PC-3 (cell line): ENCODE measurements around the gene C9orf50. TPM values are rescaled to one million over a fixed set of nuclear protein-coding genes. Genes with fewer than 3 reads are reported as not detected.

Experiments
- ATAC-seq: fragments of 200-7000 bp; cut with Tn5 transposase; 2 replicates; pipeline ENCODE4 v1.9.1; 2020; ENCODE audit warnings: mild to moderate bottlenecking, moderate library complexity
- BruUV-seq: library from RNA; stranded (reverse); fragments of 400-500 nt; replicated peaks from 2 replicates; lab custom pipeline; 2021; lab: Mats Ljungman, UMichigan
- CTCF ChIA-PET: fragments of 300-600 bp; sonication (Branson Sonifier 250); formaldehyde crosslinking; loops from one replicate; lab custom pipeline; 2022; ENCODE audit warnings: antibody characterized with exemption; lab: Charles Lee
- POLR2A ChIA-PET: fragments of 300-600 bp; sonication (Branson Sonifier 250); formaldehyde crosslinking; loops from one replicate; lab custom pipeline; 2022; ENCODE audit warnings: antibody characterized with exemption; ENCODE audit not compliant: unreplicated experiment; lab: Charles Lee
- DNase-seq: peaks from one replicate; pipeline ENCODE4 v3.0.0-alpha.2; 2015
- H2AFZ ChIP-seq: fragments of 300-600 bp; sonication (generic); 2 replicates; pipeline ENCODE4 v1.6.0; 2016; ENCODE audit warnings: antibody characterized with exemption, low read length
- H3F3A ChIP-seq: fragments of 300-600 bp; sonication (generic); one replicate; pipeline ENCODE4 v1.6.0; 2017; ENCODE audit warnings: antibody characterized with exemption, low read length, control low read depth, mild to moderate bottlenecking; ENCODE audit not compliant: unreplicated experiment
- H3K27ac ChIP-seq: fragments of 300-600 bp; sonication (generic); 2 replicates; pipeline ENCODE4 v1.5.1; 2016; ENCODE audit warnings: mild to moderate bottlenecking, low read length
- H3K27me3 ChIP-seq: fragments of 300-600 bp; sonication (generic); 2 replicates; pipeline ENCODE4 v1.6.1; 2016; ENCODE audit warnings: low read length, mixed read lengths
- H3K36me3 ChIP-seq: fragments of 300-600 bp; sonication (generic); 2 replicates; pipeline ENCODE4 v1.6.1; 2016; ENCODE audit warnings: low read depth, mixed run types, low read length, mixed read lengths
- H3K4me1 ChIP-seq: fragments of 300-600 bp; sonication (generic); 2 replicates; pipeline ENCODE4 v1.5.1; 2016; ENCODE audit warnings: low read length; ENCODE audit not compliant: insufficient read depth
- H3K4me2 ChIP-seq: fragments of 300-600 bp; sonication (generic); 2 replicates; pipeline ENCODE4 v1.6.0; 2016; ENCODE audit warnings: low read length
- H3K4me3 ChIP-seq: fragments of 300-600 bp; sonication (generic); 2 replicates; pipeline ENCODE4 v1.5.1; 2016; ENCODE audit warnings: mild to moderate bottlenecking, low read length, mixed read lengths
- H3K79me2 ChIP-seq: fragments of 300-600 bp; sonication (generic); 2 replicates; pipeline ENCODE4 v1.6.1; 2017; ENCODE audit warnings: low read length, mixed read lengths
- H3K9ac ChIP-seq: fragments of 300-600 bp; sonication (generic); 2 replicates; pipeline ENCODE4 v1.6.0; 2016; ENCODE audit warnings: mild to moderate bottlenecking, low read length
- H3K9me2 ChIP-seq: fragments of 300-600 bp; sonication (generic); replicated peaks from 2 replicates; pipeline ENCODE4 v1.6.1; 2016; ENCODE audit warnings: mixed run types, low read length, mixed read lengths
- H3K9me3 ChIP-seq: fragments of 300-600 bp; sonication (generic); 2 replicates; pipeline ENCODE4 v1.6.1; 2016; ENCODE audit warnings: low read length, mixed read lengths
- H4K20me1 ChIP-seq: fragments of 300-600 bp; sonication (generic); 2 replicates; pipeline ENCODE4 v1.6.1; 2016; ENCODE audit warnings: low read length, mixed read lengths
- EZH2 ChIP-seq: fragments of 300-600 bp; sonication (generic); IDR thresholded peaks from one replicate; pipeline ENCODE4 v1.6.1; 2017; ENCODE audit warnings: antibody characterized with exemption, mild to moderate bottlenecking, low read length; ENCODE audit not compliant: unreplicated experiment
- EZH2phosphoT487 ChIP-seq: fragments of 300-600 bp; sonication (generic); IDR thresholded peaks from 2 replicates; pipeline ENCODE4 v1.6.1; 2018; ENCODE audit warnings: mild to moderate bottlenecking, antibody characterized with exemption, low read length, borderline replicate concordance
- intact Hi-C: fragments of 100-400 bp; cut with micrococcal nuclease; formaldehyde crosslinking; loops from 2 replicates; pipeline ENCODE4 v1.9.0; 2023
- total RNA-seq: library from RNA; depleted of rRNA; stranded (reverse); fragments of >200 nt; gene quantifications from 2 replicates; pipeline ENCODE4 v1.2.3, GENCODE V29; 2014
- TF ChIP-seq, protein P1 (sequence below): fragments of 300-600 bp; sonication (generic); conservative IDR thresholded peaks from 2 replicates; pipeline ENCODE4 v1.5.1; 2017; ENCODE audit warnings: antibody characterized with exemption, low read depth, mild to moderate bottlenecking, low read length

The C9orf50 gene
- total RNA-seq, 1 experiment from 2014 or later: not detected

- no peak overlapping the region for H2AFZ ChIP-seq
- no peaks in the 10 kb centered on the region for H3K36me3 ChIP-seq
- intact Hi-C loops: no loop called here
- ATAC-seq (no peak), DNase-seq (no peak)
- H3K27me3 ChIP-seq: no peaks in the 10 kb centered on the region
- BruUV-seq: no TSS peak
- H3K9me3 ChIP-seq: no peaks in the 10 kb centered on the region
- ChIA-PET POLR2A (interaction anchor here (0.6 kb wide), 1 partner anchor 9 kb away, joined by 4 read pairs; no protein-coding TSS in a partner anchor), CTCF (no interaction called here)
- no peak overlapping the region for H3K9ac ChIP-seq
- H3F3A ChIP-seq: no peaks in the 10 kb centered on the region
- H3K27ac ChIP-seq: no peak overlapping the region
- no peaks in the 10 kb centered on the region for H3K79me2 ChIP-seq
- TF ChIP-seq, protein P1, sequence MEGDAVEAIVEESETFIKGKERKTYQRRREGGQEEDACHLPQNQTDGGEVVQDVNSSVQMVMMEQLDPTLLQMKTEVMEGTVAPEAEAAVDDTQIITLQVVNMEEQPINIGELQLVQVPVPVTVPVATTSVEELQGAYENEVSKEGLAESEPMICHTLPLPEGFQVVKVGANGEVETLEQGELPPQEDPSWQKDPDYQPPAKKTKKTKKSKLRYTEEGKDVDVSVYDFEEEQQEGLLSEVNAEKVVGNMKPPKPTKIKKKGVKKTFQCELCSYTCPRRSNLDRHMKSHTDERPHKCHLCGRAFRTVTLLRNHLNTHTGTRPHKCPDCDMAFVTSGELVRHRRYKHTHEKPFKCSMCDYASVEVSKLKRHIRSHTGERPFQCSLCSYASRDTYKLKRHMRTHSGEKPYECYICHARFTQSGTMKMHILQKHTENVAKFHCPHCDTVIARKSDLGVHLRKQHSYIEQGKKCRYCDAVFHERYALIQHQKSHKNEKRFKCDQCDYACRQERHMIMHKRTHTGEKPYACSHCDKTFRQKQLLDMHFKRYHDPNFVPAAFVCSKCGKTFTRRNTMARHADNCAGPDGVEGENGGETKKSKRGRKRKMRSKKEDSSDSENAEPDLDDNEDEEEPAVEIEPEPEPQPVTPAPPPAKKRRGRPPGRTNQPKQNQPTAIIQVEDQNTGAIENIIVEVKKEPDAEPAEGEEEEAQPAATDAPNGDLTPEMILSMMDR: no peak
- TF ChIP-seq EZH2phosphoT487: no peak
- no peak for TF ChIP-seq EZH2
- no peaks in the 10 kb centered on the region for H3K9me2 ChIP-seq
- H3K4me2 ChIP-seq: no peak overlapping the region
- no peaks in the 10 kb centered on the region for H4K20me1 ChIP-seq
- no peak overlapping the region for H3K4me3 ChIP-seq
- H3K4me1 ChIP-seq: peaks cover 8% of the 10 kb centered on the region; the same call in 1 of the 2 replicates
Observed at GRCh38 chr9:129606161-129607026, 14.5 kb downstream of the C9orf50 start.

DNA sequence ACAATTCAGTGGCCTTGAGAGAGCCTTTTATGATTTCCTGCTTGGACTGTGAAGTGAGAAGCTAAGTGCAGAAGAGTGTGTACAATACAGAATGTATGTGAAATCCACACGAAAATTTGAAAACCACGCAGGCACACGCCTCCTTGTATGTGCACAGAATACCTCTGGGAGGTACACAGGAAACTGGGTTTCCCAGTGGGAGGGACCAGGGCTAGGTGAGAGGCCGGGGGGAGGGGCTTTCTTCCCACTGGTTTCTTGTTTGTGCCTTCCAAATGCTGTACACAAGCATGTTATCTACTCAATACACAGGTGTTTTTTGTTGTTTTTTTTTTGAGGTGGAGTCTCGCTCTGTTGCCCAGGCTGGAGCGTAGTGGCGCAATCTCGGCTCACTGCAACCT, 16.1 kb downstream of the C9orf50 start:
- no peak overlapping the region for H2AFZ ChIP-seq
- H3K9me3 ChIP-seq: no peaks in the 10 kb centered on the region
- H3K9ac ChIP-seq: no peak overlapping the region
- no TSS peak for BruUV-seq
- no peaks in the 10 kb centered on the region for H3K36me3 ChIP-seq
- ChIA-PET CTCF (no interaction called here), POLR2A (no interaction called here)
- H3K4me2 ChIP-seq: no peak overlapping the region
- no peaks in the 10 kb centered on the region for H3F3A ChIP-seq
- peaks cover 2% of the 10 kb centered on the region; the same call in 1 of the 2 replicates for H3K4me1 ChIP-seq
- H3K79me2 ChIP-seq: no peaks in the 10 kb centered on the region
- H3K27ac ChIP-seq: no peak overlapping the region
- no peaks in the 10 kb centered on the region for H3K9me2 ChIP-seq
- H3K27me3 ChIP-seq: no peaks in the 10 kb centered on the region
- ATAC-seq (no peak), DNase-seq (peak; percentile 17)
- H4K20me1 ChIP-seq: no peaks in the 10 kb centered on the region
- intact Hi-C loops: no loop called here
- H3K4me3 ChIP-seq: no peak overlapping the region
- TF ChIP-seq EZH2 (no peak), EZH2phosphoT487 (no peak)
- TF ChIP-seq, protein P1: no peak
